ENCODE results near the gene GPR39. TPM values are rescaled to one million over a fixed set of nuclear protein-coding genes. Genes with fewer than 3 reads are reported as not detected.

GPR39 gene
- total RNA-seq, 1 experiment from 2014 or later: 0.50 TPM

DNA sequence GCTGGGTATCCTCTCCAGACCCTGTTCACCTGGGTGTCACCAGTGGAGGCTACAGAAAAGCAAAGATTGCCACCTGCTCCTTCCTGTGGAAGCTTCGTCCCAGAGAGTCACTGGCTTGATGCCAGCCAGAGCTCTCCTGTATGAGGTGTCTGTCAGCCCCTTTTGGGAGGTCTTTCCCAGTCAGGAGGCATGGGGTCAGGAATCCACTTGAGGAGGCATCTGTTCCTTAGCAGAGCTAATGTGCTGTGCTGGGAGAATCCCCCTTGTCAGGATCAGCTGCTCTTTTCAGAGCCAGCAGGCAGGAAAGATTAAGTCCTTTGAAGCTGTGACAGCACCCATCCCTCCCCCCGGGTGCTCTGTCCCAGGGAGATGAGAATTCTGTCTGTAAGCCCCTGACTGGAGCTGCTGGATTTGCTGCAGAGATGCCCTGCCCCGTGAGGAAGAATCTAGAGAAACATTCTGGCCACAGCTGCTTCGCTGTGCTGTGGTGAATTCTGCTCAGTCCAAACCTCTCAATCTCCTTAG, 121.8 kb downstream of the GPR39 start:
- H3K27me3 Mint-ChIP-seq (ENCODE audit: low read depth): no peaks in the 10 kb centered on the region; the same call in 1 of the 2 replicates
- Histone ChIP-seq H4K8ac (replicated peaks; ENCODE audit: insufficient read length, low read depth, low read length) (no peak overlapping the region), H3K9ac (ENCODE audit: extremely low read depth, insufficient read length, low read length) (no peak overlapping the region), H3K23me2 (ENCODE audit: insufficient read length, low read depth, low read length, poor library complexity, severe bottlenecking) (no peaks in the 10 kb centered on the region), H3K79me1 (ENCODE audit: insufficient read depth, low read depth, low read length, poor library complexity, severe bottlenecking) (no peaks in the 10 kb centered on the region), H3K27ac (ENCODE audit: insufficient read length, low read depth, low read length) (no peak overlapping the region), H3K9me3 (ENCODE audit: control insufficient read depth, low read depth, low read length) (peaks cover 9% of the 10 kb centered on the region), H3K14ac (ENCODE audit: insufficient read depth, low read length) (no peak overlapping the region), H3K4me1 (ENCODE audit: insufficient read depth, low read length) (no peaks in the 10 kb centered on the region), H2BK20ac (ENCODE audit: low read depth, low read length, poor library complexity, severe bottlenecking) (no peak overlapping the region), H2AK5ac (ENCODE audit: insufficient read length, low read length) (no peak overlapping the region), H2BK12ac (ENCODE audit: insufficient read length, low read depth, low read length) (no peak overlapping the region), H3T11ph (ENCODE audit: low read length) (no peak overlapping the region), H3K79me2 (ENCODE audit: insufficient read depth, low read length) (no peaks in the 10 kb centered on the region), H4K91ac (ENCODE audit: insufficient read length, low read depth, low read length) (no peak overlapping the region), H2BK120ac (ENCODE audit: low read depth, low read length, poor library complexity, severe bottlenecking) (no peak overlapping the region), H2BK5ac (ENCODE audit: insufficient read length, low read length) (no peak overlapping the region), H3K27me3 (ENCODE audit: insufficient read depth, low read length) (no peaks in the 10 kb centered on the region), H4K20me1 (ENCODE audit: control insufficient read depth, insufficient read depth, insufficient read length) (no peaks in the 10 kb centered on the region), H4K5ac (ENCODE audit: insufficient read length, low read depth, low read length) (no peak overlapping the region), H3K4ac (ENCODE audit: low read depth, low read length) (no peak overlapping the region), H2AFZ (ENCODE audit: low read length) (no peak overlapping the region), H3K56ac (ENCODE audit: insufficient read length, low read depth, low read length) (no peak overlapping the region), H2BK15ac (ENCODE audit: low read depth, low read length) (no peak overlapping the region), H3K18ac (ENCODE audit: insufficient read length, low read depth, low read length) (no peak overlapping the region), H3K23ac (ENCODE audit: insufficient read length, low read depth, low read length) (no peak overlapping the region), H3K4me2 (ENCODE audit: insufficient read depth, insufficient read length, low read length) (no peak overlapping the region)
- TF ChIP-seq, protein P1, sequence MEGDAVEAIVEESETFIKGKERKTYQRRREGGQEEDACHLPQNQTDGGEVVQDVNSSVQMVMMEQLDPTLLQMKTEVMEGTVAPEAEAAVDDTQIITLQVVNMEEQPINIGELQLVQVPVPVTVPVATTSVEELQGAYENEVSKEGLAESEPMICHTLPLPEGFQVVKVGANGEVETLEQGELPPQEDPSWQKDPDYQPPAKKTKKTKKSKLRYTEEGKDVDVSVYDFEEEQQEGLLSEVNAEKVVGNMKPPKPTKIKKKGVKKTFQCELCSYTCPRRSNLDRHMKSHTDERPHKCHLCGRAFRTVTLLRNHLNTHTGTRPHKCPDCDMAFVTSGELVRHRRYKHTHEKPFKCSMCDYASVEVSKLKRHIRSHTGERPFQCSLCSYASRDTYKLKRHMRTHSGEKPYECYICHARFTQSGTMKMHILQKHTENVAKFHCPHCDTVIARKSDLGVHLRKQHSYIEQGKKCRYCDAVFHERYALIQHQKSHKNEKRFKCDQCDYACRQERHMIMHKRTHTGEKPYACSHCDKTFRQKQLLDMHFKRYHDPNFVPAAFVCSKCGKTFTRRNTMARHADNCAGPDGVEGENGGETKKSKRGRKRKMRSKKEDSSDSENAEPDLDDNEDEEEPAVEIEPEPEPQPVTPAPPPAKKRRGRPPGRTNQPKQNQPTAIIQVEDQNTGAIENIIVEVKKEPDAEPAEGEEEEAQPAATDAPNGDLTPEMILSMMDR (conservative IDR thresholded peaks at IDR 0.05): no peak
- DNase-seq: no peak
- H3K9me3 Mint-ChIP-seq: peaks cover 17 to 28% of the 10 kb centered on the region in 2 experiments
- no peak overlapping the region for H3K4me3 Mint-ChIP-seq
- no peak overlapping the region for H3K27ac Mint-ChIP-seq
- H3K36me3 Mint-ChIP-seq (ENCODE audit: insufficient read depth in 1 of 3, low read depth in 3 of 3): peaks cover 0 to 17% (median 15%) of the 10 kb centered on the region in 3 experiments; a peak in 6 of 7 replicates
- no CpG with 5 or more reads among the region's 4 CpGs for WGBS (ENCODE audit: extremely low coverage, insufficient read length, low lambda C conversion rate)
- peaks cover 10 to 12% of the 10 kb centered on the region in 2 experiments for H3K4me1 Mint-ChIP-seq

Data from H9 (cell line).